GM12878 (cell line): ENCODE measurements around the gene SLC9A7. TPM values are rescaled to one million over a fixed set of nuclear protein-coding genes. Genes with fewer than 3 reads are reported as not detected.

Experiments
- CBFB ChIP-seq: IDR thresholded peaks from 2 replicates; pipeline ENCODE4 v1.6.1; 2016; ENCODE audit warnings: antibody characterized with exemption, low read depth
- CHD1 ChIP-seq: IDR thresholded peaks from 2 replicates; pipeline ENCODE4 v1.6.1; 2012; ENCODE audit warnings: low read depth, low read length, improper control_type of control experiment
- JUND ChIP-seq: IDR thresholded peaks from 2 replicates; pipeline ENCODE4 v1.6.1; 2012; ENCODE audit warnings: low read depth, mild to moderate bottlenecking, low read length, improper control_type of control experiment, moderate library complexity
- MYB ChIP-seq: fragments of 150-350 bp; IDR thresholded peaks from 2 replicates; pipeline ENCODE4 v1.6.1; 2014; ENCODE audit warnings: mild to moderate bottlenecking, low read depth, low read length, borderline replicate concordance
- RCOR1 ChIP-seq: conservative IDR thresholded peaks from 2 replicates; pipeline ENCODE4 v1.6.1; 2012; ENCODE audit warnings: low read depth, low read length, improper control_type of control experiment
- polyA plus RNA-seq, 11 experiments: library from polyadenylated mRNA; depleted of rRNA in 4 of 11; unstranded in 6 of 11; stranded (reverse) in 5 of 11; fragments of >200 nt; fragmentation: Nextera tagmentation in 4 of 11; fragmentation: Illumina TruSeq in 1 of 11; extraction: Ambion mirVana in 4 of 11; extraction: Trizol in 1 of 11; gene quantifications; 1 replicate in 1 of 11; 2 replicates in 10 of 11; pipeline versions ENCODE4 v1.2.1 to v1.2.3, GENCODE V29; 2011 to 2016; ENCODE audit warnings: inconsistent platforms in 2 of 11, missing spikeins in 2 of 11, low read depth in 1 of 11
- total RNA-seq, 4 experiments: library from RNA; depleted of rRNA in 3 of 4; stranded (reverse); fragments of >200 nt in 3 of 4; fragmentation: Illumina TruSeq in 1 of 4; extraction: Trizol in 1 of 4; gene quantifications; 2 replicates each; pipeline versions ENCODE4 v1.2.1 to v1.2.3, GENCODE V29; 2013 to 2021
- TF ChIP-seq, protein P1 (sequence below): fragments of 450-650 bp; IDR thresholded peaks from 2 replicates; pipeline ENCODE4 v1.6.1; 2017; ENCODE audit warnings: low read depth, mild to moderate bottlenecking, moderate library complexity
- TF ChIP-seq, protein P2 (sequence below): fragments of 450-650 bp; IDR thresholded peaks from 2 replicates; pipeline ENCODE4 v1.6.1; 2018; ENCODE audit warnings: mild to moderate bottlenecking, low read depth, moderate library complexity; ENCODE audit not compliant: partially characterized antibody
- TF ChIP-seq, protein P3 (sequence below): fragments of 450-650 bp; formaldehyde crosslinking; IDR thresholded peaks from 2 replicates; pipeline ENCODE4 v1.4.0; 2022; ENCODE audit warnings: mild to moderate bottlenecking, moderate library complexity

Gene SLC9A7
- total and polyA plus RNA-seq, 10 of the 15 experiments (the other 5 are each of a cell fraction or from before 2014, with no cell fraction given), result 5.0 to 62.8 (median 30.5) TPM

DNA sequence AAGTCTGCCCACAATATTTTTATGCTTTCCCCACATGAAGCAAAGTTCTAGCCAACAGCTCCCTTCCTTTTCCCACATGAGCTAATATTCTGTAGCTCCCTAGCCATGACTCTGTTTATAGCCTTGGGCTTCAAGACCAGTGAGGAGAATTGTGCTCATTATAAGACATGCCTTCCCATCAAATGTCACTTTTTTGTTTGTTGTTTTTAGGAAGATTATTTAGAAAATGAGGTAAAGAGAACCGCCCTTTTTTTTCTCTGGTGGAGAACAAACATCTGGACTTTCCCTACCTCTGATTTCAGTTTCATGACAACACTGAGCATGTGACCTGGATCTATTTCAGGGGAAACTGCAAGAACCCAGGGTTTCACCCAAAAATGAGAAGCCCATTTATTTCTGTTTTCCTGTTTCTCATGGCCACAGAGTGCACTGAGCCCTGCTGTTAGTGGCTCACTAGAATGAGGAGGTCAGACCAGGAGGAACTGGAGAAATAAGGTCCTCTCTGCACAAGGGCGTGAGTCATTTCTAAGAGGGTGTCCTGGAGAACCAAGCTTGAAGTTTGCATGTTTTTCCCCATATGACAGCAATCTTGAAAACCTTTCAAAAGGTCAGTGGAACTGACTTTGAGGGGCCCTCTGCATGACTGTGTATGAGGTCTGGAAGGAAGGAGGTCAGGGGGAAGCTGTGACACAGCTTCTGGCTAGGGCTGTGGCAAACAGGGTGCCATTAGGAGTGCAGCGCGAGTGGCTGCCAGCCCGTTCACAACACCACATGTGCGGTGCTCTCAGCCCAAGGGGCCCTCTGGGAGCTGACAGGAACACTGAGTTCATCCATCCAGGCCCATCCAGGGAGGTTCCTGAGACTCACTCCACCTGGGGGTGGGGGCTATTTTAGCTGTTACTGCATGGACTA, 130.2 kb downstream of the SLC9A7 start (continued):
- TF ChIP-seq, protein P1, sequence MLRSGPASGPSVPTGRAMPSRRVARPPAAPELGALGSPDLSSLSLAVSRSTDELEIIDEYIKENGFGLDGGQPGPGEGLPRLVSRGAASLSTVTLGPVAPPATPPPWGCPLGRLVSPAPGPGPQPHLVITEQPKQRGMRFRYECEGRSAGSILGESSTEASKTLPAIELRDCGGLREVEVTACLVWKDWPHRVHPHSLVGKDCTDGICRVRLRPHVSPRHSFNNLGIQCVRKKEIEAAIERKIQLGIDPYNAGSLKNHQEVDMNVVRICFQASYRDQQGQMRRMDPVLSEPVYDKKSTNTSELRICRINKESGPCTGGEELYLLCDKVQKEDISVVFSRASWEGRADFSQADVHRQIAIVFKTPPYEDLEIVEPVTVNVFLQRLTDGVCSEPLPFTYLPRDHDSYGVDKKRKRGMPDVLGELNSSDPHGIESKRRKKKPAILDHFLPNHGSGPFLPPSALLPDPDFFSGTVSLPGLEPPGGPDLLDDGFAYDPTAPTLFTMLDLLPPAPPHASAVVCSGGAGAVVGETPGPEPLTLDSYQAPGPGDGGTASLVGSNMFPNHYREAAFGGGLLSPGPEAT, result peak; percentile 83
- TF ChIP-seq RCOR1 (no peak), CHD1 (no peak), CBFB (peak; percentile 33; the same call in 1 of the 2 replicates), MYB (no peak), JUND (peak; percentile 17; the same call in 1 of the 2 replicates)
- TF ChIP-seq, protein P2, sequence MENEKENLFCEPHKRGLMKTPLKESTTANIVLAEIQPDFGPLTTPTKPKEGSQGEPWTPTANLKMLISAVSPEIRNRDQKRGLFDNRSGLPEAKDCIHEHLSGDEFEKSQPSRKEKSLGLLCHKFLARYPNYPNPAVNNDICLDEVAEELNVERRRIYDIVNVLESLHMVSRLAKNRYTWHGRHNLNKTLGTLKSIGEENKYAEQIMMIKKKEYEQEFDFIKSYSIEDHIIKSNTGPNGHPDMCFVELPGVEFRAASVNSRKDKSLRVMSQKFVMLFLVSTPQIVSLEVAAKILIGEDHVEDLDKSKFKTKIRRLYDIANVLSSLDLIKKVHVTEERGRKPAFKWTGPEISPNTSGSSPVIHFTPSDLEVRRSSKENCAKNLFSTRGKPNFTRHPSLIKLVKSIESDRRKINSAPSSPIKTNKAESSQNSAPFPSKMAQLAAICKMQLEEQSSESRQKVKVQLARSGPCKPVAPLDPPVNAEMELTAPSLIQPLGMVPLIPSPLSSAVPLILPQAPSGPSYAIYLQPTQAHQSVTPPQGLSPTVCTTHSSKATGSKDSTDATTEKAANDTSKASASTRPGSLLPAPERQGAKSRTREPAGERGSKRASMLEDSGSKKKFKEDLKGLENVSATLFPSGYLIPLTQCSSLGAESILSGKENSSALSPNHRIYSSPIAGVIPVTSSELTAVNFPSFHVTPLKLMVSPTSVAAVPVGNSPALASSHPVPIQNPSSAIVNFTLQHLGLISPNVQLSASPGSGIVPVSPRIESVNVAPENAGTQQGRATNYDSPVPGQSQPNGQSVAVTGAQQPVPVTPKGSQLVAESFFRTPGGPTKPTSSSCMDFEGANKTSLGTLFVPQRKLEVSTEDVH, result no peak
- TF ChIP-seq, protein P3, sequence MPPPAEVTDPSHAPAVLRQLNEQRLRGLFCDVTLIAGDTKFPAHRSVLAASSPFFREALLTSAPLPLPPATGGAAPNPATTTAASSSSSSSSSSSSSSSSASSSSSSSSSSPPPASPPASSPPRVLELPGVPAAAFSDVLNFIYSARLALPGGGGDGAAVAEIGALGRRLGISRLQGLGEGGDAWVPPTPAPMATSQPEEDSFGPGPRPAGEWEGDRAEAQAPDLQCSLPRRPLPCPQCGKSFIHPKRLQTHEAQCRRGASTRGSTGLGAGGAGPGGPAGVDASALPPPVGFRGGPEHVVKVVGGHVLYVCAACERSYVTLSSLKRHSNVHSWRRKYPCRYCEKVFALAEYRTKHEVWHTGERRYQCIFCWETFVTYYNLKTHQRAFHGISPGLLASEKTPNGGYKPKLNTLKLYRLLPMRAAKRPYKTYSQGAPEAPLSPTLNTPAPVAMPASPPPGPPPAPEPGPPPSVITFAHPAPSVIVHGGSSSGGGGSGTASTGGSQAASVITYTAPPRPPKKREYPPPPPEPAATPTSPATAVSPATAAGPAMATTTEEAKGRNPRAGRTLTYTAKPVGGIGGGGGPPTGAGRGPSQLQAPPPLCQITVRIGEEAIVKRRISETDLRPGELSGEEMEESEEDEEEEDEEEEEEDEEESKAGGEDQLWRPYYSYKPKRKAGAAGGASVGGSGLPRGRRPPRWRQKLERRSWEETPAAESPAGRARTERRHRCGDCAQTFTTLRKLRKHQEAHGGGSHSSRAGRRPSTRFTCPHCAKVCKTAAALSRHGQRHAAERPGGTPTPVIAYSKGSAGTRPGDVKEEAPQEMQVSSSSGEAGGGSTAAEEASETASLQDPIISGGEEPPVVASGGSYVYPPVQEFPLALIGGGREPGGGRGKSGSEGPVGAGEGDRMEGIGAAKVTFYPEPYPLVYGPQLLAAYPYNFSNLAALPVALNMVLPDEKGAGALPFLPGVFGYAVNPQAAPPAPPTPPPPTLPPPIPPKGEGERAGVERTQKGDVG (CRISPR knock-in tag), result no peak
